HG03575 (cell line): ENCODE results near the gene PSAPL1.

Experiments
- ATAC-seq: cut with Tn5 transposase; IDR thresholded peaks from one replicate; pipeline ENCODE4 v1.9.1; 2021; ENCODE audit not compliant: unreplicated experiment, insufficient number of reproducible peaks, low FRiP score; ENCODE audit errors: extremely low read depth

Gene PSAPL1

GRCh38 chr4:7423391-7423790, 11.3 kb downstream of the PSAPL1 start:
- ATAC-seq: no peak

- no peak for ATAC-seq
Observed at GRCh38 chr4:7422898-7423180, 11.9 kb downstream of the PSAPL1 start.

- no peak for ATAC-seq
Observed at GRCh38 chr4:7422151-7422897, 12.4 kb downstream of the PSAPL1 start.

- ATAC-seq: no peak
Observed at GRCh38 chr4:7421356-7422150, 13.2 kb downstream of the PSAPL1 start.

- ATAC-seq: no peak
Observed at GRCh38 chr4:7420661-7421040, 14.1 kb downstream of the PSAPL1 start.

GRCh38 chr4:7419961-7420660, 14.6 kb downstream of the PSAPL1 start:
- no peak for ATAC-seq

GRCh38 chr4:7418131-7418943, 16.4 kb downstream of the PSAPL1 start:
- no peak for ATAC-seq

GRCh38 chr4:7417639-7418038, 17.1 kb downstream of the PSAPL1 start:
- ATAC-seq: no peak

GRCh38 chr4:7416745-7417432, 17.8 kb downstream of the PSAPL1 start:
- no peak for ATAC-seq

- no peak for ATAC-seq
Observed at GRCh38 chr4:7415927-7416686, 18.6 kb downstream of the PSAPL1 start.

- no peak for ATAC-seq
Observed at GRCh38 chr4:7414736-7415510, 19.8 kb downstream of the PSAPL1 start.

- no peak for ATAC-seq
Observed at GRCh38 chr4:7414046-7414445, 20.7 kb downstream of the PSAPL1 start.

GRCh38 chr4:7412554-7412912, 22.2 kb downstream of the PSAPL1 start:
- no peak for ATAC-seq

GRCh38 chr4:7411896-7412553, 22.7 kb downstream of the PSAPL1 start:
- ATAC-seq: no peak

- no peak for ATAC-seq
Observed at GRCh38 chr4:7411491-7411890, 23.2 kb downstream of the PSAPL1 start.

GRCh38 chr4:7410446-7410845, 24.3 kb downstream of the PSAPL1 start:
- ATAC-seq: no peak

GRCh38 chr4:7408166-7408565, 26.6 kb downstream of the PSAPL1 start:
- no peak for ATAC-seq
